SJSA1 (cell line): ENCODE data around the gene PPFIA2. TPM values are rescaled to one million over a fixed set of nuclear protein-coding genes. Genes with fewer than 3 reads are reported as not detected.

Source experiments
- DNase-seq, 2 experiments: peaks; one replicate each; pipeline ENCODE4 v3.0.0-alpha.2; 2015 to 2020; ENCODE audit warnings: low spot score in 2 of 2, low read depth in 1 of 2
- H3K27ac ChIP-seq: fragments of 250-450 bp; sonication (Bioruptor Pico); 2 replicates; pipeline ENCODE4 v1.5.1; 2020; ENCODE audit warnings: mild to moderate bottlenecking, moderate library complexity
- H3K27me3 ChIP-seq: fragments of 250-450 bp; sonication (Bioruptor Pico); replicated peaks from 2 replicates; pipeline ENCODE4 v1.5.1; 2020; ENCODE audit warnings: mild to moderate bottlenecking, moderate library complexity
- H3K36me3 ChIP-seq: fragments of 250-450 bp; sonication (Bioruptor Pico); 2 replicates; pipeline ENCODE4 v1.5.1; 2020; ENCODE audit warnings: mild to moderate bottlenecking
- H3K4me1 ChIP-seq: fragments of 250-450 bp; sonication (Bioruptor Pico); replicated peaks from 2 replicates; pipeline ENCODE4 v1.6.1; 2021; ENCODE audit warnings: mild to moderate bottlenecking
- H3K4me3 ChIP-seq: fragments of 250-450 bp; sonication (Bioruptor Pico); 2 replicates; pipeline ENCODE4 v1.5.1; 2020; ENCODE audit warnings: mild to moderate bottlenecking
- H3K9me3 ChIP-seq: fragments of 250-450 bp; sonication (Bioruptor Pico); replicated peaks from 2 replicates; pipeline ENCODE4 v1.5.1; 2020; ENCODE audit warnings: mild to moderate bottlenecking
- total RNA-seq: library from RNA; depleted of rRNA; stranded (reverse); fragments of >200 nt; shearing (Covaris generic); gene quantifications from 2 replicates; pipeline ENCODE4 v1.2.3, GENCODE V29; 2014

Gene PPFIA2
- total RNA-seq, 1 experiment from 2014 or later: 0.47 TPM

- no peak for DNase-seq
- Histone ChIP-seq H3K27ac (no peak overlapping the region), H3K4me1 (no peaks in the 10 kb centered on the region), H3K4me3 (no peak overlapping the region), H3K9me3 (no peaks in the 10 kb centered on the region), H3K36me3 (no peaks in the 10 kb centered on the region), H3K27me3 (no peaks in the 10 kb centered on the region)
Measured at GRCh38 chr12:81564237-81564636, 194.9 kb downstream of the PPFIA2 start.

GRCh38 chr12:81558031-81558430, 201.1 kb downstream of the PPFIA2 start:
- Histone ChIP-seq H3K27ac (no peak overlapping the region), H3K4me3 (no peak overlapping the region), H3K27me3 (no peaks in the 10 kb centered on the region), H3K9me3 (no peaks in the 10 kb centered on the region), H3K36me3 (no peaks in the 10 kb centered on the region), H3K4me1 (no peaks in the 10 kb centered on the region)
- DNase-seq: no peak

GRCh38 chr12:81546811-81547210, 212.3 kb downstream of the PPFIA2 start:
- H3K27me3 ChIP-seq: no peaks in the 10 kb centered on the region
- no peaks in the 10 kb centered on the region for H3K4me1 ChIP-seq
- no peak overlapping the region for H3K4me3 ChIP-seq
- H3K27ac ChIP-seq: no peak overlapping the region
- no peaks in the 10 kb centered on the region for H3K36me3 ChIP-seq
- DNase-seq: no peak
- no peaks in the 10 kb centered on the region for H3K9me3 ChIP-seq

GRCh38 chr12:81543621-81544139, 215.5 kb downstream of the PPFIA2 start:
- Histone ChIP-seq H3K36me3 (no peaks in the 10 kb centered on the region), H3K27me3 (no peaks in the 10 kb centered on the region)
- no peak for DNase-seq

GRCh38 chr12:81542065-81543010, 216.8 kb downstream of the PPFIA2 start:
- H3K4me3 ChIP-seq: no peak overlapping the region
- H3K36me3 ChIP-seq: no peaks in the 10 kb centered on the region
- no peaks in the 10 kb centered on the region for H3K9me3 ChIP-seq
- no peaks in the 10 kb centered on the region for H3K27me3 ChIP-seq
- no peak overlapping the region for H3K27ac ChIP-seq
- H3K4me1 ChIP-seq: no peaks in the 10 kb centered on the region
- no peak for DNase-seq

More at GRCh38 chr12:81543621-81544139, 215.5 kb downstream of the PPFIA2 start:
- H3K4me3 ChIP-seq: no peak overlapping the region
- no peaks in the 10 kb centered on the region for H3K4me1 ChIP-seq
- no peaks in the 10 kb centered on the region for H3K9me3 ChIP-seq
- no peak overlapping the region for H3K27ac ChIP-seq

- Histone ChIP-seq H3K27ac (no peak overlapping the region), H3K27me3 (no peaks in the 10 kb centered on the region), H3K9me3 (no peaks in the 10 kb centered on the region), H3K4me3 (no peak overlapping the region), H3K4me1 (no peaks in the 10 kb centered on the region), H3K36me3 (no peaks in the 10 kb centered on the region)
- no peak for DNase-seq
Measured at GRCh38 chr12:81541121-81541520, 218.0 kb downstream of the PPFIA2 start.

- Histone ChIP-seq H3K36me3 (no peaks in the 10 kb centered on the region), H3K27ac (no peak overlapping the region), H3K4me1 (no peaks in the 10 kb centered on the region), H3K27me3 (no peaks in the 10 kb centered on the region), H3K9me3 (no peaks in the 10 kb centered on the region), H3K4me3 (no peak overlapping the region)
- no peak for DNase-seq
Measured at GRCh38 chr12:81539279-81539678, 219.9 kb downstream of the PPFIA2 start.

GRCh38 chr12:81533054-81533453, 226.1 kb downstream of the PPFIA2 start:
- DNase-seq: no peak
- no peaks in the 10 kb centered on the region for H3K36me3 ChIP-seq
- no peak overlapping the region for H3K4me3 ChIP-seq
- H3K27ac ChIP-seq: no peak overlapping the region
- no peaks in the 10 kb centered on the region for H3K4me1 ChIP-seq
- H3K27me3 ChIP-seq: no peaks in the 10 kb centered on the region
- no peaks in the 10 kb centered on the region for H3K9me3 ChIP-seq

- no peak for DNase-seq
- Histone ChIP-seq H3K27ac (no peak overlapping the region), H3K4me1 (no peaks in the 10 kb centered on the region), H3K36me3 (no peaks in the 10 kb centered on the region), H3K9me3 (no peaks in the 10 kb centered on the region), H3K4me3 (no peak overlapping the region), H3K27me3 (no peaks in the 10 kb centered on the region)
Measured at GRCh38 chr12:81530352-81530751, 228.8 kb downstream of the PPFIA2 start.

GRCh38 chr12:81520064-81520945, 238.8 kb downstream of the PPFIA2 start:
- H3K4me1 ChIP-seq: no peaks in the 10 kb centered on the region
- peak overlapping the region; percentile 23 for H3K4me3 ChIP-seq
- H3K9me3 ChIP-seq: no peaks in the 10 kb centered on the region
- H3K27me3 ChIP-seq: no peaks in the 10 kb centered on the region
- H3K36me3 ChIP-seq: no peaks in the 10 kb centered on the region
- DNase-seq: no peak
- no peak overlapping the region for H3K27ac ChIP-seq

GRCh38 chr12:81518638-81519037, 240.5 kb downstream of the PPFIA2 start:
- Histone ChIP-seq H3K36me3 (no peaks in the 10 kb centered on the region), H3K27me3 (no peaks in the 10 kb centered on the region), H3K4me1 (no peaks in the 10 kb centered on the region), H3K4me3 (no peak overlapping the region), H3K27ac (no peak overlapping the region), H3K9me3 (no peaks in the 10 kb centered on the region)
- DNase-seq: no peak

GRCh38 chr12:81517296-81517695, 241.9 kb downstream of the PPFIA2 start:
- H3K36me3 ChIP-seq: no peaks in the 10 kb centered on the region
- H3K4me1 ChIP-seq: no peaks in the 10 kb centered on the region
- DNase-seq: no peak
- H3K9me3 ChIP-seq: no peaks in the 10 kb centered on the region
- H3K27ac ChIP-seq: no peak overlapping the region
- H3K4me3 ChIP-seq: no peak overlapping the region
- no peaks in the 10 kb centered on the region for H3K27me3 ChIP-seq

- no peaks in the 10 kb centered on the region for H3K9me3 ChIP-seq
- no peaks in the 10 kb centered on the region for H3K27me3 ChIP-seq
- H3K27ac ChIP-seq: no peak overlapping the region
- peak in 1 of 2 experiments; percentile 7 for DNase-seq
- H3K36me3 ChIP-seq: no peaks in the 10 kb centered on the region
- no peak overlapping the region for H3K4me3 ChIP-seq
- no peaks in the 10 kb centered on the region for H3K4me1 ChIP-seq
Measured at GRCh38 chr12:81502912-81503695, 256.0 kb downstream of the PPFIA2 start.
